ENCODE data around the gene TBX20. TPM values are rescaled to one million over a fixed set of nuclear protein-coding genes. Genes with fewer than 3 reads are reported as not detected.

Gene TBX20
- total RNA-seq, 1 donor from 2014 or later: 0.49 TPM

- no peak for DNase-seq (ENCODE audit: extremely low spot score in 2 of 2)
- Histone ChIP-seq H3K4me3 (no peak overlapping the region), H3K4me1 (peaks cover 9% of the 10 kb centered on the region), H3K27ac (no peak overlapping the region), H3K36me3 (no peaks in the 10 kb centered on the region), H3K9me3 (no peaks in the 10 kb centered on the region), H3K27me3 (peaks cover 23% of the 10 kb centered on the region)
- intact Hi-C loops (cut with DNase I): no loop called here
- no peak for TF ChIP-seq POLR2AphosphoS5 (IDR thresholded peaks at IDR 0.05; ENCODE audit: insufficient read depth in 1 of 2, low read depth in 1 of 2)
- no peak for TF ChIP-seq POLR2A (IDR thresholded peaks at IDR 0.05)
- no peak for TF ChIP-seq CTCF (IDR thresholded peaks at IDR 0.05)
Measured at GRCh38 chr7:35251606-35252310, 2.1 kb downstream of the TBX20 start.

GRCh38 chr7:35250941-35251340 lies 3.0 kb downstream of the TBX20 start:
- Histone ChIP-seq H3K27me3 (peaks cover 23% of the 10 kb centered on the region), H3K9me3 (no peaks in the 10 kb centered on the region), H3K36me3 (no peaks in the 10 kb centered on the region), H3K4me3 (no peak overlapping the region), H3K27ac (no peak overlapping the region), H3K4me1 (peaks cover 9% of the 10 kb centered on the region)
- intact Hi-C loops (cut with DNase I): no loop called here
- DNase-seq (ENCODE audit: extremely low spot score in 2 of 2): no peak
- TF ChIP-seq CTCF (IDR thresholded peaks at IDR 0.05): no peak
- TF ChIP-seq POLR2AphosphoS5 (IDR thresholded peaks at IDR 0.05; ENCODE audit: insufficient read depth in 1 of 2, low read depth in 1 of 2): no peak
- TF ChIP-seq POLR2A (IDR thresholded peaks at IDR 0.05): no peak

DNA sequence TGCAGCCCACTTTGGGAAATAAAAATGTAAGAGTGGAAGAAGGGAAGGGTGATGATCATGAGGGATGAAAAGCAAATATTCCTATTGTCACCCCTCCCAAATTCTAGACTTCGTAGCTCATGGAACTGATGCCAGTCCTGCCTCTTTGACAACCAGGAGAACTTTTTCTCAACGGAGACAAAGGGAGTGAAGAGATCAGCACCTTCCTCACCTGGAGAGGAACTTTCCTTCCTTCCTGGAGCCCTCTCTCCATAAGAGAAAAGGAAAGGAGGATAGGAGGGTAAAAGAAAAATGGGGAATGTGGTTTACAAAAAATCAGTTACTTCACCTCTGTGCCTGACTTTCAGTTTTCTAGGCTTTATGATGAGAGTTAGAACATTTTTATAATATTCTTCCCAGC lies 3.4 kb downstream of the TBX20 start:
- intact Hi-C loops (cut with DNase I): no loop called here

DNA sequence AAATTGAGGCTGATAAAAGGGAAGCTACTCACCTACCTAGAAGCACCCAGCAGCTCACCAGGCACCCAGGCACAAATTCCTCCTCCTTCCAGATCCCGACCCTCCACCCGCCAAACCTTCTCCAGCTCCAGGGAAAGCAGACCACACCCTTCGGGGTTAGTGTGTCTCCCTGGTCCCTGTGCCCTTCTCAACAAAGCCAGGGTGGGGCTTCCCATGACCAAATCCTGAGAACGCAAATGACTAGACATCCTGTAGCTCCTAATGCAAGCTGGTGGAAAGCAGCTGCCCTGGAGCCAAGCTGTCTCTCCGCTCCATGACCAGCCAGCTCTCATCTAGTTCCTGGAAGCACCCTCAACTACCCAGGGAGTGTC lies 4.4 kb downstream of the TBX20 start:
- no peaks in the 10 kb centered on the region for H3K9me3 ChIP-seq
- peaks cover 9% of the 10 kb centered on the region for H3K4me1 ChIP-seq
- peaks cover 16% of the 10 kb centered on the region for H3K27me3 ChIP-seq
- intact Hi-C loops (cut with DNase I): no loop called here
- H3K27ac ChIP-seq: no peak overlapping the region
- H3K4me3 ChIP-seq: no peak overlapping the region
- DNase-seq (ENCODE audit: extremely low spot score in 2 of 2): no peak
- TF ChIP-seq CTCF (IDR thresholded peaks at IDR 0.05): no peak
- H3K36me3 ChIP-seq: no peaks in the 10 kb centered on the region

More for the DNA sequence above, 3.4 kb downstream of the TBX20 start:
- Histone ChIP-seq H3K36me3 (no peaks in the 10 kb centered on the region), H3K4me3 (no peak overlapping the region), H3K4me1 (peaks cover 9% of the 10 kb centered on the region), H3K27ac (no peak overlapping the region), H3K27me3 (peaks cover 23% of the 10 kb centered on the region), H3K9me3 (no peaks in the 10 kb centered on the region)
- DNase-seq (ENCODE audit: extremely low spot score in 2 of 2): no peak
- TF ChIP-seq CTCF (IDR thresholded peaks at IDR 0.05) (no peak), POLR2AphosphoS5 (IDR thresholded peaks at IDR 0.05; ENCODE audit: insufficient read depth in 1 of 2, low read depth in 1 of 2) (no peak), POLR2A (IDR thresholded peaks at IDR 0.05) (no peak)

Measured in vagina (tissue), 2 donors.